Esophagus muscularis mucosa (tissue), 3 donors: ENCODE results near the gene DOCK2.

Experiments
- POLR2A ChIP-seq: fragments of 450-650 bp; IDR thresholded peaks from one replicate; pipeline ENCODE4 v1.6.1; 2017; ENCODE audit warnings: antibody characterized with exemption, moderate library complexity, mild to moderate bottlenecking, low read depth
- TF ChIP-seq, protein P1 (sequence below), 3 experiments: fragments of 200-600 bp in 2 of 3; fragments of 450-650 bp in 1 of 3; sonication (generic) in 2 of 3; IDR thresholded peaks; one replicate each; pipeline ENCODE4 v1.5.1; 2017 to 2019; ENCODE audit warnings: antibody characterized with exemption in 3 of 3, mild to moderate bottlenecking in 2 of 3, moderate library complexity in 1 of 3

DNA sequence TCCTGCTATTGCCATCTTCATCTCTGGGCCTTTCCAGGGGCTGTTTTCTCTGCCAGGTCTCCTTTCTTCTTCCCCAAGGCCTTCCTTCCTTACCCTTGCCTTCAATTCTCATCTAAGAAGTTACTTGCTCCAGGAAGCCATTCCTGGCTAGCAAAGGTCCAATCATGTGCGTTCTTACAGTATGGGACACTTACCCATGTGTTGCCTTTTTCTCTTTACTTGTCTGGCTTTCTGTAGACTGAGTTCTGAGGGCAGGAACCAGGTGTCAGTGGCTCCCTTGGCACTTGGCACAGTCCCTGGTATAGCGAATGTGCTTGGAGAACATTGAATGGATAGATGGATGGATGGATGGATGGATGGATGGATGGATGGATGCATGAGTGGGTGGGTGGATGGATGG lies 478.9 kb downstream of the DOCK2 start:
- TF ChIP-seq POLR2A: no peak
- TF ChIP-seq, protein P1, sequence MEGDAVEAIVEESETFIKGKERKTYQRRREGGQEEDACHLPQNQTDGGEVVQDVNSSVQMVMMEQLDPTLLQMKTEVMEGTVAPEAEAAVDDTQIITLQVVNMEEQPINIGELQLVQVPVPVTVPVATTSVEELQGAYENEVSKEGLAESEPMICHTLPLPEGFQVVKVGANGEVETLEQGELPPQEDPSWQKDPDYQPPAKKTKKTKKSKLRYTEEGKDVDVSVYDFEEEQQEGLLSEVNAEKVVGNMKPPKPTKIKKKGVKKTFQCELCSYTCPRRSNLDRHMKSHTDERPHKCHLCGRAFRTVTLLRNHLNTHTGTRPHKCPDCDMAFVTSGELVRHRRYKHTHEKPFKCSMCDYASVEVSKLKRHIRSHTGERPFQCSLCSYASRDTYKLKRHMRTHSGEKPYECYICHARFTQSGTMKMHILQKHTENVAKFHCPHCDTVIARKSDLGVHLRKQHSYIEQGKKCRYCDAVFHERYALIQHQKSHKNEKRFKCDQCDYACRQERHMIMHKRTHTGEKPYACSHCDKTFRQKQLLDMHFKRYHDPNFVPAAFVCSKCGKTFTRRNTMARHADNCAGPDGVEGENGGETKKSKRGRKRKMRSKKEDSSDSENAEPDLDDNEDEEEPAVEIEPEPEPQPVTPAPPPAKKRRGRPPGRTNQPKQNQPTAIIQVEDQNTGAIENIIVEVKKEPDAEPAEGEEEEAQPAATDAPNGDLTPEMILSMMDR (IDR thresholded peaks at IDR 0.05): no peak
